KOPT-K1 (cell line): Measurements from ENCODE around the gene C5orf58.
A peak's percentile ranks its signal among the peaks of the same experiment; 100 is the strongest.

Source experiments
- H3K27ac ChIP-seq: fragments of 200-600 bp; sonication (generic); 2 replicates; pipeline ENCODE4 v1.5.1; 2016; ENCODE audit warnings: antibody characterized with exemption, mild to moderate bottlenecking, low read depth, low read length; ENCODE audit not compliant: poor library complexity, severe bottlenecking
- H3K36me3 ChIP-seq: fragments of 200-600 bp; sonication (generic); 2 replicates; pipeline ENCODE4 v1.5.1; 2017; ENCODE audit warnings: antibody characterized with exemption, mild to moderate bottlenecking, low read length, moderate library complexity; ENCODE audit not compliant: insufficient read depth
- H3K9me3 ChIP-seq: fragments of 200-600 bp; sonication (generic); 2 replicates; pipeline ENCODE4 v1.5.1; 2017; ENCODE audit warnings: antibody characterized with exemption, low read length, mild to moderate bottlenecking; ENCODE audit not compliant: insufficient read depth, poor library complexity, severe bottlenecking

Gene C5orf58

GRCh38 chr5:170278611-170279458, 46.0 kb downstream of the C5orf58 start:
- Histone ChIP-seq H3K36me3 (peaks cover 76% of the 10 kb centered on the region), H3K9me3 (no peaks in the 10 kb centered on the region), H3K27ac (peak overlapping the region; percentile 96)

GRCh38 chr5:170279459-170279817, 46.7 kb downstream of the C5orf58 start:
- peak overlapping the region; percentile 96 for H3K27ac ChIP-seq
- peaks cover 3% of the 10 kb centered on the region for H3K9me3 ChIP-seq
- peaks cover 76% of the 10 kb centered on the region for H3K36me3 ChIP-seq

- Histone ChIP-seq H3K36me3 (peaks cover 76% of the 10 kb centered on the region), H3K9me3 (peaks cover 5% of the 10 kb centered on the region), H3K27ac (peak overlapping the region; percentile 96)
These were observed 47.3 kb downstream of the C5orf58 start for GRCh38 chr5:170280011-170280493.

GRCh38 chr5:170283296-170283695, 50.5 kb downstream of the C5orf58 start:
- Histone ChIP-seq H3K9me3 (peaks cover 5% of the 10 kb centered on the region), H3K27ac (peak overlapping the region; percentile 57), H3K36me3 (peaks cover 81% of the 10 kb centered on the region)

- H3K9me3 ChIP-seq = peaks cover 5% of the 10 kb centered on the region
- H3K36me3 ChIP-seq = peaks cover 90% of the 10 kb centered on the region
- H3K27ac ChIP-seq = peak overlapping the region; percentile 57
These were observed 51.4 kb downstream of the C5orf58 start for GRCh38 chr5:170284231-170284630.

- Histone ChIP-seq H3K36me3 (peaks cover 97% of the 10 kb centered on the region), H3K27ac (peak overlapping the region; percentile 57), H3K9me3 (peaks cover 5% of the 10 kb centered on the region)
These were observed 52.4 kb downstream of the C5orf58 start for GRCh38 chr5:170285181-170285580.

- peaks cover 100% of the 10 kb centered on the region for H3K36me3 ChIP-seq
- H3K27ac ChIP-seq = peak overlapping the region; percentile 57
- peaks cover 5% of the 10 kb centered on the region for H3K9me3 ChIP-seq
These were observed 53.7 kb downstream of the C5orf58 start for GRCh38 chr5:170286386-170286925.

GRCh38 chr5:170287532-170287931, 54.7 kb downstream of the C5orf58 start:
- H3K36me3 ChIP-seq = peaks cover 100% of the 10 kb centered on the region
- H3K9me3 ChIP-seq = peaks cover 5% of the 10 kb centered on the region
- H3K27ac ChIP-seq = peak overlapping the region; percentile 28

GRCh38 chr5:170288151-170288550, 55.4 kb downstream of the C5orf58 start:
- Histone ChIP-seq H3K9me3 (peaks cover 5% of the 10 kb centered on the region), H3K27ac (peak overlapping the region; percentile 41), H3K36me3 (peaks cover 100% of the 10 kb centered on the region)

- Histone ChIP-seq H3K27ac (peak overlapping the region; percentile 41), H3K9me3 (peaks cover 5% of the 10 kb centered on the region), H3K36me3 (peaks cover 100% of the 10 kb centered on the region)
These were observed 55.8 kb downstream of the C5orf58 start for GRCh38 chr5:170288551-170288950.

GRCh38 chr5:170289121-170289520, 56.3 kb downstream of the C5orf58 start:
- peaks cover 100% of the 10 kb centered on the region for H3K36me3 ChIP-seq

GRCh38 chr5:170289764-170290163, 57.0 kb downstream of the C5orf58 start:
- Histone ChIP-seq H3K9me3 (no peaks in the 10 kb centered on the region), H3K27ac (peak overlapping the region; percentile 19), H3K36me3 (peaks cover 100% of the 10 kb centered on the region)

More at GRCh38 chr5:170289121-170289520, 56.3 kb downstream of the C5orf58 start:
- peaks cover 5% of the 10 kb centered on the region for H3K9me3 ChIP-seq
- H3K27ac ChIP-seq = peak overlapping the region; percentile 41

- Histone ChIP-seq H3K9me3 (no peaks in the 10 kb centered on the region), H3K27ac (peak overlapping the region; percentile 19), H3K36me3 (peaks cover 100% of the 10 kb centered on the region)
These were observed 57.7 kb downstream of the C5orf58 start for GRCh38 chr5:170290498-170290897.

- H3K27ac ChIP-seq = peak overlapping the region; percentile 98
- H3K36me3 ChIP-seq = peaks cover 91% of the 10 kb centered on the region
- no peaks in the 10 kb centered on the region for H3K9me3 ChIP-seq
These were observed 59.7 kb downstream of the C5orf58 start for GRCh38 chr5:170292179-170293104.

- Histone ChIP-seq H3K27ac (peak overlapping the region; percentile 98), H3K9me3 (no peaks in the 10 kb centered on the region), H3K36me3 (peaks cover 82% of the 10 kb centered on the region)
These were observed 60.5 kb downstream of the C5orf58 start for GRCh38 chr5:170293273-170293672.
